Parathyroid adenoma (tissue), 2 donors: ENCODE measurements around the gene TENM4.

Source experiments
- H2AFZ ChIP-seq: fragments of 300-600 bp; sonication (generic); one replicate; pipeline ENCODE4 v1.7.0; 2017; ENCODE audit warnings: antibody characterized with exemption, mild to moderate bottlenecking
- H3K27ac ChIP-seq: fragments of 300-600 bp; sonication (generic); one replicate; pipeline ENCODE4 v1.7.0; 2017
- H3K27me3 ChIP-seq: fragments of 300-600 bp; sonication (generic); one replicate; pipeline ENCODE4 v1.7.0; 2017; ENCODE audit warnings: low read length; ENCODE audit not compliant: control insufficient read depth, insufficient read depth
- H3K36me3 ChIP-seq: fragments of 300-600 bp; sonication (generic); one replicate; pipeline ENCODE4 v1.7.0; 2017; ENCODE audit warnings: low read length; ENCODE audit not compliant: control insufficient read depth, insufficient read depth
- H3K4me1 ChIP-seq: fragments of 300-600 bp; sonication (generic); one replicate; pipeline ENCODE4 v1.7.0; 2017; ENCODE audit warnings: control low read depth
- H3K4me2 ChIP-seq: fragments of 300-600 bp; sonication (generic); one replicate; pipeline ENCODE4 v1.7.0; 2017; ENCODE audit warnings: low read length
- H3K4me3 ChIP-seq: fragments of 300-600 bp; sonication (generic); one replicate; pipeline ENCODE4 v1.7.0; 2017; ENCODE audit warnings: low read depth, low read length
- H3K79me2 ChIP-seq: fragments of 300-600 bp; sonication (generic); one replicate; pipeline ENCODE4 v1.7.0; 2017; ENCODE audit warnings: control low read depth
- H3K9ac ChIP-seq: fragments of 300-600 bp; sonication (generic); one replicate; pipeline ENCODE4 v1.7.0; 2017; ENCODE audit warnings: mild to moderate bottlenecking
- H3K9me3 ChIP-seq: fragments of 300-600 bp; sonication (generic); one replicate; pipeline ENCODE4 v1.7.0; 2017; ENCODE audit warnings: low read length; ENCODE audit not compliant: control insufficient read depth
- CTCF ChIP-seq: fragments of 300-600 bp; sonication (generic); IDR thresholded peaks from one replicate; pipeline ENCODE4 v1.7.0; 2017; ENCODE audit warnings: antibody characterized with exemption, mild to moderate bottlenecking
- donor health status: primary hyperparathyroidism.

TENM4 gene

DNA sequence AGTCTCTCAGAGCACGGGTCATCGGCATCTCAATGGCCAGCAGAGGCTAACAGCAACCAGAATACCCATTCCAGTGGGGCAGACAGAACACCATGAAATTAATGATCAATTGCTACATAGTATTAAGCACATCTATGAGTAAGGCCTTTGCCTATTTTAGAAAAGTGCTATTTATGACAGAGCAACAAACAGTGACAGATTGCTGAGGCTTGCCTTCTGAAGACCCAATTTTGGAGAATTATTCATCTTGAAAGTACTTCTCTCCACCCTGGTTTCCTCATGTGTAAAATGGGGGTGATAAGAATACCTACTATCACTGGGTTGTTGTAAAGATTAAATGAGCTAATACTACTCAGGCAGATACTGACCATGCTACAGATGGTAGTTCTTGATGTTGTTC, 232.7 kb downstream of the TENM4 start:
- H3K27ac ChIP-seq, result no peak overlapping the region
- TF ChIP-seq CTCF, result no peak
- H3K27me3 ChIP-seq, result no peaks in the 10 kb centered on the region
- H2AFZ ChIP-seq, result no peak overlapping the region
- no peaks in the 10 kb centered on the region for H3K4me1 ChIP-seq
- H3K79me2 ChIP-seq, result no peaks in the 10 kb centered on the region
- H3K9me3 ChIP-seq, result no peaks in the 10 kb centered on the region
- no peaks in the 10 kb centered on the region for H3K36me3 ChIP-seq
- H3K4me3 ChIP-seq, result no peak overlapping the region
- H3K9ac ChIP-seq, result no peak overlapping the region
- no peak overlapping the region for H3K4me2 ChIP-seq

GRCh38 chr11:79206951-79207350, 233.9 kb downstream of the TENM4 start:
- Histone ChIP-seq H3K9me3 (no peaks in the 10 kb centered on the region), H3K27ac (no peak overlapping the region), H3K4me1 (no peaks in the 10 kb centered on the region), H3K9ac (no peak overlapping the region), H3K4me2 (no peak overlapping the region), H2AFZ (no peak overlapping the region), H3K27me3 (no peaks in the 10 kb centered on the region), H3K36me3 (no peaks in the 10 kb centered on the region), H3K79me2 (no peaks in the 10 kb centered on the region), H3K4me3 (no peak overlapping the region)
- TF ChIP-seq CTCF, result no peak

DNA sequence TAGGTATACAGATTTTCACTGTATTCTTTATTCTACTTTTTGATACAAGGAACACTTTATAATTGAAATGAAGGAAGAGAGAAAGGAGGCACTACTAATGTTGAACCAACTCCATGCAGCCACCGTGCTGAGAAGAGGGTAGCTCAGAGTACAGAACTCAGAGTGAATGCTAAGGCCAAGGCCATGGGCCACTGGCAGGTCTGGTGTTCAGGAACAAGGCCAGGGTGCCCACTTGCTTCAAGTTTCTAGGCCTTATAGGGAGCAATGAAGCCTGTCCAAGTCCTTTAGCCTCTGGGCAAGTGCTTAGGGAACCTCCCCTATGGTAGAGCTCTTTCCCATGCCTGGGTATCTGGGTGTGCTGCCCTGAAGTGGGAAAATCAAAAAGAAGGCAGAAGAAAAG, 235.0 kb downstream of the TENM4 start:
- H3K36me3 ChIP-seq, result no peaks in the 10 kb centered on the region
- no peaks in the 10 kb centered on the region for H3K4me1 ChIP-seq
- H3K4me2 ChIP-seq, result no peak overlapping the region
- no peaks in the 10 kb centered on the region for H3K79me2 ChIP-seq
- H2AFZ ChIP-seq, result no peak overlapping the region
- no peak overlapping the region for H3K4me3 ChIP-seq
- H3K9ac ChIP-seq, result no peak overlapping the region
- no peak overlapping the region for H3K27ac ChIP-seq
- no peaks in the 10 kb centered on the region for H3K27me3 ChIP-seq
- TF ChIP-seq CTCF, result no peak
- H3K9me3 ChIP-seq, result no peaks in the 10 kb centered on the region

GRCh38 chr11:79201677-79202347, 239.0 kb downstream of the TENM4 start:
- TF ChIP-seq CTCF, result no peak
- Histone ChIP-seq H3K4me3 (no peak overlapping the region), H3K27ac (no peak overlapping the region), H3K79me2 (no peaks in the 10 kb centered on the region), H2AFZ (no peak overlapping the region), H3K4me2 (no peak overlapping the region), H3K4me1 (no peaks in the 10 kb centered on the region), H3K36me3 (no peaks in the 10 kb centered on the region), H3K27me3 (no peaks in the 10 kb centered on the region), H3K9me3 (no peaks in the 10 kb centered on the region), H3K9ac (no peak overlapping the region)

DNA sequence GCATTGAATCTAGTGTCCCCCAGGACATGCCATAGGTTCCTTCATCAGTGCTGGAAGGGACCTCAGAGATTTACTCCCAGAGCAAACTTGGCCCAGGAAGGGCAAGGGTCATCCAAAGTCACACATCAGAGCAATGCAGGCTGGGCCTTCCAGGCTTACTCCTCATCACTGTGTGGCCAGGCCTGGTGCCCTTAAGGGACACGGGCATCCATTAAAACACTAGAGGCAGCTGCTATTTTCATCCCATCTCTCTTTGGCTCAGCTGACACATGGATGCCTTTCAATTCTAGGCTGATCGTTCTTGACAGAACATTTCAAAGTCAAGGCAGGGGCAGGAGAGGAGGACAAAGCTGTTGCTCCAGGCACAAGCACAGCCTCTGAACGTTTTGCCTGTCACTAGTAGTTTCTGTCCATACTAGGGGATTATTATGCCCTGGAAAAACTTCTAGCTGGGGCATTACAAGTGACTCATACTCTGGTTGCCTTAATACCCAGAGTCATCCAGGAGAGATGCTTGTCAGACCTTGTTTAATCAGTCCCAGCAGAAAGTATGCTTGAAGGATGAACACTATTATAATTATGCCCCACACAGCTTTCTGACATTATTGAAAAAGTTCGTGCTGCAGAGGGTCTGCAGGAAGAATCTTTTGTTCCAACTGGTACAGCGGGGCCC, 240.3 kb downstream of the TENM4 start:
- H3K27ac ChIP-seq, result no peak overlapping the region
- no peaks in the 10 kb centered on the region for H3K27me3 ChIP-seq
- H2AFZ ChIP-seq, result no peak overlapping the region
- no peak overlapping the region for H3K4me2 ChIP-seq
- no peaks in the 10 kb centered on the region for H3K36me3 ChIP-seq
- H3K4me1 ChIP-seq, result no peaks in the 10 kb centered on the region
- no peak overlapping the region for H3K4me3 ChIP-seq
- TF ChIP-seq CTCF, result no peak
- no peak overlapping the region for H3K9ac ChIP-seq
- H3K9me3 ChIP-seq, result no peaks in the 10 kb centered on the region
- no peaks in the 10 kb centered on the region for H3K79me2 ChIP-seq
